ENCODE measurements around the gene CTBP1. TPM values are rescaled to one million over a fixed set of nuclear protein-coding genes. Genes with fewer than 3 reads are reported as not detected.
A peak's percentile ranks its signal among the peaks of the same experiment; 100 is the strongest.

CTBP1 gene
- total and polyA plus RNA-seq, 2 of the 8 experiments (the other 6 are each of a cell fraction or from before 2014, with no cell fraction given) = 128 to 185 TPM

DNA sequence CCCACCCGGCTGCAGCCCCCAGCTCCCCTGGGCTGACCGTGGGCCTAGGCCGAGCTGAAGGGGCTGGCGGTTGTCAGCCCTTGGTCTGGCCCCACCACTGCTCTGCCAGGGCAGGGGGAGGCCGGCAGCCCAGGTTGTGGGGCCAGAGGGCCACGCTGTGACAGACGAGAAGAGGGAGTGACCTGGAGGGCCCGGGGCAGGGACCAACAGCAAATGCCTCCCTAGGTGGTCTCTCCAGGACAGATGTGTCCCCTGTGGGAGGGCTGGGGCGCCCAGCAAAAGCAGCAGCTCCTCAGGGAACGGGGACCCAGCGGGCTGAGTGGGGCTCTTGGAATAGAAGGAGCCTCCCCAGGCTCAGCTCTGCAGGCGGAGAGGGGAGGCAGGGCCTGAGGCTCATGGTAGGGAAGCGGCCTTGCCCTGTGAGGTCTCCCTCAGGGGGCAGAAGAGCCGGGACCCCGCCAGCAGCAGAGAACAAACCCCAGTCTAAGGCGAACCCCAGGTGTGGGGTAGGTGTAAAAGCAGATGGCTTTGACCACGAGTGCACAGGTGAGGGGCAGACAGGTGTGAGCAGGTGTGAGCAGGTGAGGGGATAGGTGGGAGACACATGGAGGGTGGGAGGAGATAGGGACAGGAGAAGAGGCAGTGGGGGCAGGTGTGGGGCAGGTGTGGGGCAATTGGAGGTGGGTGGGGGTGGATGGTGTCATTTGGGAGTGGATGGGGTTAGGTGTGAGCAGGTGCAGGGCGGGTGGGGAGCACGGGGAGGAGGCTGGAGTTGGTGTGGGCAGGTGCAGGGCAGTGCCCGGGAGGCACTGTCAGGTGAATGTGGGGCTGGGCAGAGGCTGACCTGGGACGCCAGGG, 42.4 kb downstream of the CTBP1 start:
- Histone ChIP-seq H3K4ac (replicated peaks; ENCODE audit: insufficient read length, low read depth, low read length) (no peak overlapping the region), H4K5ac (ENCODE audit: insufficient read length, low read depth, low read length) (no peak overlapping the region), H4K8ac (ENCODE audit: extremely low read depth, insufficient read depth, low read length) (peak overlapping the region; percentile 51; the same call in 1 of the 2 replicates), H4K20me1 (replicated peaks in 1 of 2; ENCODE audit: control insufficient read depth in 1 of 2, insufficient read depth in 2 of 2, low read length in 2 of 2) (peaks cover 2% of the 10 kb centered on the region in 2 experiments), H3K79me2 (ENCODE audit: control insufficient read depth in 1 of 2, insufficient read depth in 2 of 2, low read length in 2 of 2) (no peaks in the 10 kb centered on the region), H3K23me2 (ENCODE audit: low read depth, low read length) (no peaks in the 10 kb centered on the region), H3K27me3 (replicated peaks in 1 of 4; ENCODE audit: control insufficient read depth in 3 of 4, extremely low read depth in 1 of 4, insufficient read depth in 3 of 4, low read length in 3 of 4) (no peaks in the 10 kb centered on the region), H2AFZ (ENCODE audit: low read length) (no peak overlapping the region), H3K14ac (ENCODE audit: insufficient read length) (no peak overlapping the region), H3K9me3 (ENCODE audit: insufficient read depth in 2 of 2, low read depth in 1 of 2, low read length in 1 of 2) (no peaks in the 10 kb centered on the region), H3K9ac (replicated peaks in 1 of 4; ENCODE audit: extremely low read depth in 1 of 4, low read depth in 3 of 4, low read length in 3 of 4) (no peak overlapping the region), H3K4me1 (replicated peaks in 1 of 4; ENCODE audit: control insufficient read depth in 3 of 4, insufficient read depth in 4 of 4, low read length in 3 of 4) (no peaks in the 10 kb centered on the region), H4K91ac (replicated peaks; ENCODE audit: insufficient read length, low read length) (no peak overlapping the region), H3K4me2 (ENCODE audit: insufficient read depth in 1 of 2, low read depth in 2 of 2, low read length in 2 of 2) (no peak overlapping the region), H3K36me3 (ENCODE audit: control insufficient read depth in 2 of 4, insufficient read depth in 4 of 4, low read length in 3 of 4) (peaks cover 0 to 3% (median 1%) of the 10 kb centered on the region in 4 experiments; a peak in 2 of 8 replicates), H2BK5ac (ENCODE audit: low read depth, low read length) (no peak overlapping the region), H3K56ac (replicated peaks; ENCODE audit: insufficient read length, low read depth, low read length) (no peak overlapping the region), H2BK12ac (ENCODE audit: low read depth, low read length) (no peak overlapping the region), H2BK120ac (replicated peaks; ENCODE audit: low read depth, low read length) (no peak overlapping the region), H3K79me1 (ENCODE audit: low read depth, low read length) (no peaks in the 10 kb centered on the region), H3K27ac (ENCODE audit: low read depth, low read length) (no peak overlapping the region), H3K18ac (ENCODE audit: extremely low read depth, low read length) (no peak overlapping the region), H3K23ac (ENCODE audit: insufficient read length) (no peak overlapping the region), H2BK20ac (ENCODE audit: low read length) (no peak overlapping the region), H3K4me3 (ENCODE audit: extremely low read depth in 1 of 4, insufficient read depth in 2 of 4, low read depth in 3 of 4, low read length in 4 of 4) (no peak overlapping the region), H2AK5ac (ENCODE audit: low read depth, low read length) (no peak overlapping the region), H2BK15ac (ENCODE audit: low read length) (no peak overlapping the region)
- DNase-seq (ENCODE audit: low read depth in 1 of 2, low spot score in 2 of 2) (peak in 1 of 2 experiments; percentile 45), FAIRE-seq (no peak)
- WGBS, 2 experiments (ENCODE audit: extremely low coverage in 1 of 2, insufficient coverage in 1 of 2, insufficient read length in 1 of 2, insufficient replicate concordance in 2 of 2, low coverage in 1 of 2, low lambda C conversion rate in 2 of 2, missing lambda C conversion rate in 1 of 2) = 82% methylated on average over 20 of the region's 21 CpGs; no CpG with 5 or more reads in 1 of the 2 experiments
- POLR2A ChIA-PET (ENCODE audit: partially characterized antibody) = no interaction called here
- TF ChIP-seq SP4 (IDR thresholded peaks at IDR 0.05; ENCODE audit: low read length) = no peak
- no peak for TF ChIP-seq CREB1 (IDR thresholded peaks at IDR 0.05)
- no peak for TF ChIP-seq ZNF274 (IDR thresholded peaks at IDR 0.05; ENCODE audit: borderline replicate concordance, extremely low read depth, low read length)
- no peak for TF ChIP-seq KDM5A (IDR thresholded peaks at IDR 0.05; ENCODE audit: low read length)
- TF ChIP-seq SAP30 (IDR thresholded peaks at IDR 0.05; ENCODE audit: insufficient read depth, insufficient replicate concordance, low read length) = no peak
- TF ChIP-seq CBX8 (IDR thresholded peaks at IDR 0.05; ENCODE audit: borderline replicate concordance, low read depth, low read length) = no peak
- TF ChIP-seq FOSL1 (IDR thresholded peaks at IDR 0.05; ENCODE audit: insufficient read depth, low read depth, low read length) = no peak
- CTCF ChIA-PET (ENCODE audit: partially characterized antibody) = interaction anchor here (0.5 to 2.0 kb wide), 6 partner anchors 10 to 644 kb away, joined by 3 to 4 read pairs (median 3); no protein-coding TSS in a partner anchor
